ENCODE data around the gene SCAND1. TPM values are rescaled to one million over a fixed set of nuclear protein-coding genes. Genes with fewer than 3 reads are reported as not detected.

SCAND1 gene
- total RNA-seq, 1 experiment from 2014 or later = 95.2 TPM

DNA sequence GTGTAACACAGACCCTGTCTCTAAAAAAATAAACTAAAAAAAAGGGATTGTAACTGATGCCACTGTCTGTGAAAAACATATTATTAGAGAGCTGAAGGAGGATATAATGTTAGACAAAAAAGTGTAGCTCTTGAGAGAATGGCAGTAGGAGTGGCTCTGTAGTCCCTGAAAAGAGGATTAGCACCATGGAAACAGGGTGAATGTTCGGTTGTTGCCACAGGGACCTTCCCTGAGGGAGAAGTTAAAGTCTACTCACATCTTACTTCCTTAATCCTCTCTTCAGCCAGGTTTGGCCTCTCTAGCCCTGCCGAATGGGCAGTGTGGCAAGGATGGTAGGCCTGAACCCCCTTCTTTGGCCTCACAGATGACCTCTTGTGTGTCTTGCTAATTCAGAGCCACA lies 12.1 kb downstream of the SCAND1 start:
- POLR2A ChIA-PET (ENCODE audit: low non-redundant PET) = no interaction called here
- no TSS peak for BruUV-seq (replicated peaks)
- CTCF ChIA-PET = no interaction called here
- Histone ChIP-seq H3K27me3 (replicated peaks; ENCODE audit: insufficient read depth, low read depth, low read length, poor library complexity) (no peaks in the 10 kb centered on the region), H3K27ac (ENCODE audit: low read depth, low read length, poor library complexity, severe bottlenecking) (no peak overlapping the region), H3K9me3 (ENCODE audit: low read depth, low read length, poor library complexity, severe bottlenecking) (no peaks in the 10 kb centered on the region), H3K36me3 (ENCODE audit: insufficient read depth, low read length, poor library complexity, severe bottlenecking) (peaks cover 4% of the 10 kb centered on the region), H3K4me1 (ENCODE audit: insufficient read depth, low read length, poor library complexity, severe bottlenecking) (peaks cover 9% of the 10 kb centered on the region), H3K4me3 (ENCODE audit: low read depth, low read length, poor library complexity, severe bottlenecking) (no peak overlapping the region)
- intact Hi-C loops (cut with micrococcal nuclease; ENCODE audit: unreplicated experiment) = no loop called here
- TF ChIP-seq EZH2 (IDR thresholded peaks at IDR 0.05; ENCODE audit: borderline replicate concordance, low read depth, low read length, poor library complexity, severe bottlenecking) = no peak
- TF ChIP-seq, protein P1, sequence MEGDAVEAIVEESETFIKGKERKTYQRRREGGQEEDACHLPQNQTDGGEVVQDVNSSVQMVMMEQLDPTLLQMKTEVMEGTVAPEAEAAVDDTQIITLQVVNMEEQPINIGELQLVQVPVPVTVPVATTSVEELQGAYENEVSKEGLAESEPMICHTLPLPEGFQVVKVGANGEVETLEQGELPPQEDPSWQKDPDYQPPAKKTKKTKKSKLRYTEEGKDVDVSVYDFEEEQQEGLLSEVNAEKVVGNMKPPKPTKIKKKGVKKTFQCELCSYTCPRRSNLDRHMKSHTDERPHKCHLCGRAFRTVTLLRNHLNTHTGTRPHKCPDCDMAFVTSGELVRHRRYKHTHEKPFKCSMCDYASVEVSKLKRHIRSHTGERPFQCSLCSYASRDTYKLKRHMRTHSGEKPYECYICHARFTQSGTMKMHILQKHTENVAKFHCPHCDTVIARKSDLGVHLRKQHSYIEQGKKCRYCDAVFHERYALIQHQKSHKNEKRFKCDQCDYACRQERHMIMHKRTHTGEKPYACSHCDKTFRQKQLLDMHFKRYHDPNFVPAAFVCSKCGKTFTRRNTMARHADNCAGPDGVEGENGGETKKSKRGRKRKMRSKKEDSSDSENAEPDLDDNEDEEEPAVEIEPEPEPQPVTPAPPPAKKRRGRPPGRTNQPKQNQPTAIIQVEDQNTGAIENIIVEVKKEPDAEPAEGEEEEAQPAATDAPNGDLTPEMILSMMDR (conservative IDR thresholded peaks at IDR 0.05; ENCODE audit: low read depth, low read length) = no peak
- DNase-seq (ENCODE audit: low spot score) = peak; percentile 56

DNA sequence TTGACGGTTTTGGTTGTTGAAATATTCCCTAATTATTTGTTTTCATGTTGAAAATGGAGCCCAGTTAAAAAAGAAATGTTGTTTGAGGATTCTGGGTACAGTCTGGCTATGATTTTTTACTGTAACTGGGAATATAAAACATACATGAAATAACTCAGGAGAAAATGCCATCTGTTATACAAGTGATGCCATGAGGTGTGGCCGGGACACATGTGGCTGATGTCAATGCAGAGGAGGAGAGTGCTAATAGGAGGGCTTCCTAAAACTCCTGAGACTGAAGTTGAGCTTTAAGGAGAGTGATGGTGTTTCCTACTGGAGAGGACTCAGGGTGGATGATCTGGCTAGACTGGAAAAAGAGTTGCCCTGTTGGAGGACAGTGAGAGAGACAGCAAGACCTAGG lies 12.7 kb downstream of the SCAND1 start:
- Histone ChIP-seq H3K4me3 (ENCODE audit: low read depth, low read length, poor library complexity, severe bottlenecking) (no peak overlapping the region), H3K27me3 (replicated peaks; ENCODE audit: insufficient read depth, low read depth, low read length, poor library complexity) (no peaks in the 10 kb centered on the region), H3K4me1 (ENCODE audit: insufficient read depth, low read length, poor library complexity, severe bottlenecking) (peaks cover 9% of the 10 kb centered on the region), H3K36me3 (ENCODE audit: insufficient read depth, low read length, poor library complexity, severe bottlenecking) (peaks cover 4% of the 10 kb centered on the region), H3K27ac (ENCODE audit: low read depth, low read length, poor library complexity, severe bottlenecking) (no peak overlapping the region), H3K9me3 (ENCODE audit: low read depth, low read length, poor library complexity, severe bottlenecking) (no peaks in the 10 kb centered on the region)
- ChIA-PET CTCF (no interaction called here), POLR2A (ENCODE audit: low non-redundant PET) (no interaction called here)
- intact Hi-C loops (cut with micrococcal nuclease; ENCODE audit: unreplicated experiment) = no loop called here
- DNase-seq (ENCODE audit: low spot score) = no peak
- no peak for TF ChIP-seq EZH2 (IDR thresholded peaks at IDR 0.05; ENCODE audit: borderline replicate concordance, low read depth, low read length, poor library complexity, severe bottlenecking)
- TF ChIP-seq, protein P1 (conservative IDR thresholded peaks at IDR 0.05; ENCODE audit: low read depth, low read length) = no peak
- no TSS peak for BruUV-seq (replicated peaks)

DNA sequence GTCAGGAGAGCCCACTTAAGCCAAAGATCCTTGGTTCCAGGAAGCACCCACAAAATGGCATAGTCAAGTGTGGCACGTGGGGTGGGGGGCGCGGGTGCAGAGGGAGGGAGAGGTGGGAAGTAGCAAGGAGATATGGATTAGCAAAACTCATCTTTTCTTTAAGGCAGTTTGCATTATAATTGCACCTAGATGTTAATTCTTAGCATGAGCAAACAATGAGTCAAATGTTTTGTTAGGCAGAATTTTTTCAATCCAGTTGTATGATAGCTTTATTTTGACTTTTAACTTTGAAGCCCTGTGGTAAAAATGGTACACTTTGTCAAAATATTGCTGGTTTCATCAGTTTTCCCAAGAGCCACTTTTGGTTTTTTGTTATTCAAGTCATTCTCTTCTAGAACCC lies 15.0 kb downstream of the SCAND1 start:
- no peak for DNase-seq (ENCODE audit: low spot score)
- TF ChIP-seq, protein P1 (conservative IDR thresholded peaks at IDR 0.05; ENCODE audit: low read depth, low read length) = no peak
- TF ChIP-seq EZH2 (IDR thresholded peaks at IDR 0.05; ENCODE audit: borderline replicate concordance, low read depth, low read length, poor library complexity, severe bottlenecking) = no peak
- Histone ChIP-seq H3K27me3 (replicated peaks; ENCODE audit: insufficient read depth, low read depth, low read length, poor library complexity) (no peaks in the 10 kb centered on the region), H3K4me1 (ENCODE audit: insufficient read depth, low read length, poor library complexity, severe bottlenecking) (peaks cover 9% of the 10 kb centered on the region), H3K9me3 (ENCODE audit: low read depth, low read length, poor library complexity, severe bottlenecking) (no peaks in the 10 kb centered on the region), H3K27ac (ENCODE audit: low read depth, low read length, poor library complexity, severe bottlenecking) (no peak overlapping the region), H3K36me3 (ENCODE audit: insufficient read depth, low read length, poor library complexity, severe bottlenecking) (peaks cover 4% of the 10 kb centered on the region), H3K4me3 (ENCODE audit: low read depth, low read length, poor library complexity, severe bottlenecking) (no peak overlapping the region)
- ChIA-PET POLR2A (ENCODE audit: low non-redundant PET) (no interaction called here), CTCF (no interaction called here)
- no TSS peak for BruUV-seq (replicated peaks)
- intact Hi-C loops (cut with micrococcal nuclease; ENCODE audit: unreplicated experiment) = no loop called here

Measured in A673 (cell line).